Heart left ventricle (tissue), 13 donors: ENCODE results near the gene FAM120B.

ENCODE experiments used
- CTCF ChIP-seq, 12 donors: fragments of 200-600 bp; sonication (generic) in 4 of 12; IDR thresholded peaks; one replicate each; pipeline versions ENCODE4 v1.5.0 to v1.8.0; 2018 to 2022; ENCODE audit warnings: antibody characterized with exemption in 12 of 12, mild to moderate bottlenecking in 5 of 12
- POLR2A ChIP-seq, 2 donors: fragments of 450-650 bp; IDR thresholded peaks; one replicate each; pipeline ENCODE4 v1.6.1; 2017; ENCODE audit warnings: antibody characterized with exemption in 2 of 2, mild to moderate bottlenecking in 2 of 2, moderate library complexity in 2 of 2
- donor health status: ischemic (EF 13 %, LVEDD 7.1; RV severe dilation, severe dysfunction).
- donor health status: DM: no; HTN: yes; CAD: no.
- donor health status: DM: no; HTN: no; CAD: no.
- donor health status: ischemic (EF 25% LVEDD 6.9; RV normal size, moderate dysfunction).
- donor health status: ischemic (EF 25% LVEDD 5.7; RV mildly dilated, moderate dysfunction).
- donor health status: ischemic (EF 35%, LVEDD 5.7; RV mildly dilated, moderate dysfunction).
- donor health status: nonischemic (EF 11% LVEDD 7.7; RV severe dilation, severe dysfunction).
- donor health status: DM: yes; HTN: yes; CAD: no.
- donor health status: PGD.
- donor health status: ischemic (EF 29% LVEDD 5.4; RV normal size, mild dysfunction).
- donor health status: nonischemic (EF 23%, LVEDD 6.1; RV moderate dilation, normal function).

DNA sequence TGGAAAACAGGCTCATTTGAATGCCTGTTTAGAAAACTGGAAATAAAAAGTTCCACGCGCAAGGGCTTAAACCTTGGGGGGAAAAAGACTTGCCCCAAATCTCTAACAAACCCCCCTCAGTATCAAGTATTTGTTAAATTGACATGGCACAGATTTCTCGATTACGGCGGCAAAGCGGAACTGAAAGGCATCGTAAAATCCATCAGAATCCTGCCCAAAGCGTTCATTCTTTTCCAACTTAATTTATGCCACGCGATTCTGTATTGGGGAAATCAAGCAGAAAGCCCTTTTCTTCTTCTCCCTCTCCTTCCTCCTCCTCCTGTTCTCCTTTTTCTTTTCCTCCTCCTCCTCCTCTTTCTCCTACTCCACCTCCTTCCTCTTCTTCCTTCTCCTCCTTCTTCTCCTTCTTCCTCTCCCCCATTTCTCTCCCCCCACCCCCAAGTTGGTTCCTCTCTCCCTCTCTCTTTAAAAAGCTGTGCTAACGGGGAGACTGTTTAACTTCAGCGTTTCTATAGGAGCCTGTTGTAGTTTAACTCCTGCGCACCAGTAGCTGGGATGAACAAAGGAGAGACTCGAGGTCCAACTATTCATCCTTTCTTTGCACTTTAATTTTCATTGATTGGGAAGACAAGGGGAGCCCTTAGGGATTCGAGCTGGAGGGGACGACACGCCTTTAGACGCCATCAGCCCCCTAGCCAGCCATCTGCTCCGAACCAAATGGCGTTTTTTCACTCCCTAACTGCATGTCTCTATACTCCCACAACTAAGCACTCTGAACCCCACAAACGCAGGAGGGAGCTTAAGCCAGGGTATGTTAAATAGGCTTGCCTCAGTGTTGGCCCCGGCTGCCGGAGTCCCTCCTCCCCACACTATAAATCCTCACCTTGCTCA, 13.0 kb upstream of the FAM120B start:
- TF ChIP-seq CTCF (IDR thresholded peaks at IDR 0.05) (no peak), POLR2A (IDR thresholded peaks at IDR 0.05) (no peak)
